Skin of body (tissue), 2 donors: Measurements from ENCODE around the gene HLA-DPA1. TPM values are rescaled to one million over a fixed set of nuclear protein-coding genes. Genes with fewer than 3 reads are reported as not detected.
A peak's percentile ranks its signal among the peaks of the same experiment; 100 is the strongest.

ENCODE experiments used
- DNase-seq: peaks from one replicate; lab custom pipeline; 2025; lab: John Stamatoyannopoulos, UW
- total RNA-seq: library from RNA; depleted of rRNA; stranded (reverse); fragments of >200 nt; gene quantifications from one replicate; pipeline ENCODE4 v1.2.3, GENCODE V29; 2014

HLA-DPA1 gene
- total RNA-seq, 1 donor from 2014 or later, result 16.1 TPM

DNA sequence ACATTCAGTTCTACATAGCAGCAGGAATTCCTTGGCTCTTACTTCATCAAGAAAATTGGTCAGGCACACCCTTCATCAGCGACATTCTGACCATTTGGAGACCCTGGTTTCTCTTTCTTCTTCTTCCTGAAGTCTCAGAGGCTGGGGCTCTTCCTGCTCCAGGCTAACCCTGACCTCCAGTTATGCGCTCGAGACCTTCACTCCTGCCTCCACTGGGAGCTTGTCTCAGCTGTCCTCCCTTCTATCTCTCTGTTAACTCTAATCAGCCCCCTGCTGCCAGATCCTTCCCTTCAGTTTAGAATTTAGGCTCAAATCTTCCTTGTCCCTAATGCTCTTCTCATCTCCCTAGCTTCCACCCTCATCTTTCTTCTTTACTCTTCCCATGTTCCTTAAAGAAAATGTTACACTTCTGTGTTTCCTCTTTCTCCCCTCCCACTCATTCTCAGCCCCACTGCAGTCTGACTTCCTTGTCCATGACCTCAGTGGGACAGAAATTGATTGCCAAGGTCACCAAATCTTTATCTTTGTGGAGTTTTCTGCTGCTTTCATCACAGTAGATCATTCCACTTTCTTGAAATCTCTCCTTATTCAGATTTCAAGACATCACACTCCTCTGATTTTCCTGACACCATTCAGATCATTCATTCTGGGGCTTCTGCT, 55.6 kb downstream of the HLA-DPA1 start:
- no peak for DNase-seq

DNA sequence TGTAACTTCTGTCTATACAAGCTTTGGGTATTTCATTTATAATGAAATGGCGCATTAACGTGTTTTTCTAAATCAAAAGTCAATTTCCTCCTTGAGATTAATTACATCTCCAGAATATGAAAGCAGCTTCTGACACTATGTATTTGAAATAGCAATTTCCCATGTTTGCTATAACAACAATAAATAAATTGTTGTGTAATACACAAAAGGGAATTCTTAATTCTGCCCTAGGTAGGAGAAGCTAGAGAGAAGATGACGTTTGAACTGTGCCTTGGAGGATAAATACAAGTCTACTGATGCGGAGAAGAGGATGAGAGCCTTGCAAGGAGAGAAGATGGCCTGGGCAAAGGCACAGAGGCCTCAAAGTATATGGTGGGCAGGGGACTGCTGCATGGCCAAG, 56.4 kb downstream of the HLA-DPA1 start:
- DNase-seq, result no peak

DNA sequence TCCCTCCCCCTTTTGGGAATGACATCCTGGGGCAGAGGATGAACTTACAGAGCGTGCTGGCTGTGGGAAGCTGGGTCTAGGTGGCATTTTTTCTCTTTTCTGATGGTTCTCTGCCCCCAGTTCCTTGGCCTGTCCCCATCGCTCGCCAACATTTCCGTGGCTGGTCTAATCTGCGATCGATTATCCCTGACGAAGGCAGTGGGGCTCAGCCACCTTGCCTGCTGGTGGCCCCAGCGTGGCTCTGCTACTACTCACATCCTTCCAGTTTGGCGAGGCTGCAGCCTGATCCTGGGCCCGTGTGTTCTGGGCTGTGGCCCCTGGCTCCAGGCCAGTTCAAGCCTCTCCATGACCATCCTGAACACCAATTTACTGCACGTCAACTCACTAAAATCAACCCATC, 57.7 kb downstream of the HLA-DPA1 start:
- DNase-seq, result no peak

DNA sequence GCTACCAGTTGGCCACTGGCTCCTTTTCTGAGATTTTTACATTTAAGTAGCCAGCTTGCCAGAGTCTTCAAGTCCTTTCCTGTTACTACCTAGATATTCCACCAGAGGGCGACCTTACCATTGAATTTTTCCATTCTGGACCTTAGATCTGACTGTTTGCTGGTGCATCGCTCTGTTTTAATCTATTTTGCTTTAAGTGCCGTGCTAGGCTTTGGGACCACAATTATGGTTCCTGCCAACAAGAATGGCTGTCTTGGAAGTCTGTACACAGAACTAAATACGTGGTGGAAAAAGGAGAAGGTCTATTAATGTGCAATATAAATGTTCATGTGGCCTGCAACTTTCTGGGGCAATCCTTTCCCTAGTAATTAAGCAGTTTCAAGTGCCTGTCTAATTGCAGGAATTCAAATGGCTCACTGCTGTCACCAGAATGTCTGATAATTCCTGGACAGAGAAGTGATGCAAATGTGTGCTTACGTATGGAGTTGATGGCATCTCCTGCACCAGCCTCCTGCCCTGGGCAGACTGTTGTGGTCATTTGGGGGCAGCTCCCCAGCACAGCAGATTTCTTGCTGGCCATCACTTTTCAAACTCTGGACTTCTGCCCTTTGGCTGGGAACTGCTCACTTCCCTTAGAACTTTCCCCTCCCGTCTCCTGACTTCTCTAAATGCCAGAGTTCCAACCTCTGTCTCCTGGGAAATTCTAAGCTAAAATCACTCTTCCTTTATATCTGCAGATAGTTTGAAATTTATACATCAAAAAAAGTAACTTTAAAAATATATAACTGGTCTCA, 58.4 kb downstream of the HLA-DPA1 start:
- peak; percentile 81 for DNase-seq

Other genes starting within 250 kb of the HLA-DPA1 start
- gene TAP2, start 234.9 kb downstream of the HLA-DPA1 start, total RNA-seq, result 11.0 TPM
- gene PSMB8, start 229.6 kb downstream of the HLA-DPA1 start, total RNA-seq, result 15.7 TPM
- 17.4 TPM for gene TAP1, start 219.9 kb downstream of the HLA-DPA1 start, total RNA-seq
- 7.3 TPM for gene PSMB9, start 219.5 kb downstream of the HLA-DPA1 start, total RNA-seq
- gene HLA-DMB, start 132.6 kb downstream of the HLA-DPA1 start, total RNA-seq, result 12.7 TPM
- 7.1 TPM for gene HLA-DMA, start 120.6 kb downstream of the HLA-DPA1 start, total RNA-seq
- 86.3 TPM for gene BRD2, start 105.1 kb downstream of the HLA-DPA1 start, total RNA-seq
- gene HLA-DOA, start 64.1 kb downstream of the HLA-DPA1 start, total RNA-seq, result 2.3 TPM
- gene HLA-DPB1, start 2.3 kb upstream of the HLA-DPA1 start, total RNA-seq, result 19.6 TPM
- 1.4 TPM for gene COL11A2, start 118.8 kb upstream of the HLA-DPA1 start, total RNA-seq
- 17.9 TPM for gene RXRB, start 127.0 kb upstream of the HLA-DPA1 start, total RNA-seq
- gene SLC39A7, start 127.2 kb upstream of the HLA-DPA1 start, total RNA-seq, result 61.7 TPM
- gene HSD17B8, start 131.0 kb upstream of the HLA-DPA1 start, total RNA-seq, result 13.4 TPM
- gene RING1, start 134.9 kb upstream of the HLA-DPA1 start, total RNA-seq, result 18.8 TPM
- 35.7 TPM for gene VPS52, start 198.2 kb upstream of the HLA-DPA1 start, total RNA-seq
- 3,055 TPM for gene RPS18, start 198.4 kb upstream of the HLA-DPA1 start, total RNA-seq
- 5.1 TPM for gene B3GALT4, start 203.5 kb upstream of the HLA-DPA1 start, total RNA-seq
- 39.9 TPM for gene WDR46, start 215.6 kb upstream of the HLA-DPA1 start, total RNA-seq
- gene PFDN6, start 216.0 kb upstream of the HLA-DPA1 start, total RNA-seq, result 25.3 TPM
- gene RGL2, start 225.3 kb upstream of the HLA-DPA1 start, total RNA-seq, result 29.2 TPM
- gene TAPBP, start 240.4 kb upstream of the HLA-DPA1 start, total RNA-seq, result 32.6 TPM
- 10.9 TPM for gene ZBTB22, start 244.1 kb upstream of the HLA-DPA1 start, total RNA-seq
- 17.8 TPM for gene DAXX, start 249.3 kb upstream of the HLA-DPA1 start, total RNA-seq